Fibroblast of pulmonary artery (primary cell): Measurements from ENCODE around the gene TAF6.

Experiments
- DNase-seq: peaks from one replicate; pipeline ENCODE4 v3.0.0-alpha.2; 2010; ENCODE audit warnings: low read depth
- H3K4me3 ChIP-seq: replicated peaks from 2 replicates; pipeline ENCODE4 v1.5.1; 2011; ENCODE audit warnings: low read depth, mild to moderate bottlenecking, control low read depth, low read length, moderate library complexity
- CTCF ChIP-seq: IDR thresholded peaks from 2 replicates; pipeline ENCODE4 v1.5.1; 2011; ENCODE audit warnings: mild to moderate bottlenecking, control low read depth, low read length, inconsistent platforms; ENCODE audit errors: missing control alignments

Gene TAF6

GRCh38 chr7:100107890-100108289 lies 11.3 kb downstream of the TAF6 start:
- TF ChIP-seq CTCF: no peak
- H3K4me3 ChIP-seq: no peak overlapping the region
- no peak for DNase-seq

- H3K4me3 ChIP-seq: no peak overlapping the region
- TF ChIP-seq CTCF: no peak
- no peak for DNase-seq
These were observed 11.9 kb downstream of the TAF6 start for GRCh38 chr7:100107125-100107737.

GRCh38 chr7:100106633-100107032 lies 12.5 kb downstream of the TAF6 start:
- TF ChIP-seq CTCF: no peak
- DNase-seq: no peak
- no peak overlapping the region for H3K4me3 ChIP-seq

- H3K4me3 ChIP-seq: no peak overlapping the region
- TF ChIP-seq CTCF: no peak
- DNase-seq: no peak
These were observed 13.6 kb downstream of the TAF6 start for GRCh38 chr7:100105534-100105933.

- no peak for TF ChIP-seq CTCF
- no peak overlapping the region for H3K4me3 ChIP-seq
- DNase-seq: peak; percentile 81
These were observed 16.0 kb downstream of the TAF6 start for GRCh38 chr7:100102950-100103840.

- H3K4me3 ChIP-seq: peak within 1 kb of the TSS; percentile 87
- DNase-seq: peak; percentile 99
- TF ChIP-seq CTCF: no peak
These were observed 17.9 kb downstream of the TAF6 start, which contains the start of the genes AP4M1 and MCM7 for GRCh38 chr7:100101016-100101862. TSS of gene AP4M1 (plus strand) at chr7:100101643. CDS start at chr7:100101715, 72 bp downstream. TSS of gene MCM7 (minus strand) at chr7:100101397. CDS start at chr7:100101294, 103 bp downstream.
